ENCODE measurements around the gene HTRA2. TPM values are rescaled to one million over a fixed set of nuclear protein-coding genes. Genes with fewer than 3 reads are reported as not detected.
"Not testable (repeated sequence)": the region's sequence is repeated elsewhere in the genome, so short reads cannot be mapped to it uniquely, and the experiment has no call there.

Gene HTRA2
- total RNA-seq (25.8 TPM), polyA plus RNA-seq (10 to 100 TPM; 26.6 to 34.1 (median 30.5) TPM)

DNA sequence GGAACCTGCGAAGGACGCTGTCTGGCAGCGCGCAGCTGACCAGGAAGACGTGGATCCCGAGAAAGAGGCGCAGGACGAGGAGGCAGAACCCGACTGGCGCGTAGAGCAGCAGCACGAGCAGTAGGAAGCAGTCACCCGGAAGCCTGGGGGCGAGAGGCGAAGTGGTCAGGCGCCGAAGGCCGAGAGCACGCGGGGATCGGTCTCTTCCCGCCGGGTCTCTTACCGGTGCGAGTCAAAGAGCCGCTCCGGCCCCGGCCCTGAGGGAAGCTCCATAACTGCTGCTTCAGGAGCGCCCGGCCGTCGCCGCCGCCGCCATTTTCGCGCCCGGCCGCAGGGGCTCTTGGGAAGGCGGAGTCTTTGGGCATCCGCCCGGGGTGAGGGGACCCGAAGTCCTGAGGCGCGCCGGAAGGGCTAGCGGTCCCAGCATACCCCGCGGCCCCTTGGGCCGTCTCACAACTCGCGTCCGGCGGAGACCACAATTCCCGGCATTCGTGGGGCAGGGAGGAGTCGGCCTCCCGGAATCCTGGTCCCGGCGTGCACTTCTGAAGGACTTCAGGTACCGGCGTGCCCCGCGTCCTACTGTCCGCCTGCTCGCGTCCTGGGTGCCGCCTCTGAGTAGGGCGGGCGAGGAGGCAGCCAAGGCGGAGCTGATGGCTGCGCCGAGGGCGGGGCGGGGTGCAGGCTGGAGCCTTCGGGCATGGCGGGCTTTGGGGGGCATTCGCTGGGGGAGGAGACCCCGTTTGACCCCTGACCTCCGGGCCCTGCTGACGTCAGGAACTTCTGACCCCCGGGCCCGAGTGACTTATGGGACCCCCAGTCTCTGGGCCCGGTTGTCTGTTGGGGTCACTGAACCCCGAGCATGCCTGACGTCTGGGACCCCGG, at the start of gene HTRA2, which contains the start of gene AUP1:
Gene HTRA2, plus strand, starts transcription at position 577 of the 882 bp plus-strand sequence. Its CDS starts 74 bp downstream, at position 651.
Gene AUP1, minus strand, starts transcription at position 350 of the 882 bp plus-strand sequence. Its CDS starts 77 bp downstream, at position 273.
- H3K27ac ChIP-seq (ENCODE audit: insufficient read depth, low read length, poor library complexity, severe bottlenecking): peak within 1 kb of the TSS; percentile 89
- peaks cover 27% of the 10 kb centered on the region for H3K4me1 ChIP-seq (ENCODE audit: control insufficient read depth, insufficient read depth, low read length, poor library complexity, severe bottlenecking)
- Mint-ChIP-seq H3K36me3 (peaks cover 37% of the 10 kb centered on the region), H3K27me3 (no peaks in the 10 kb centered on the region), H3K4me3 (peak within 1 kb of the TSS; percentile 87 to 96 (median 94)), H3K4me1 (peaks cover 7 to 51% (median 30%) of the 10 kb centered on the region in 4 donors), H3K9me3 (no peaks in the 10 kb centered on the region), H3K27ac (peak within 1 kb of the TSS; percentile 92 to 95 (median 94))
- peak within 1 kb of the TSS; percentile 75 for H3K4me3 ChIP-seq (ENCODE audit: low read depth, low read length)
- peak; percentile 78 to 98 (median 88) for DNase-seq
- ATAC-seq (ENCODE audit: low read depth in 2 of 2): peak; percentile 91 to 92
- H3K9me3 ChIP-seq (ENCODE audit: control insufficient read depth in 2 of 2, low read length in 2 of 2): no peaks in the 10 kb centered on the region
- peaks cover 23% of the 10 kb centered on the region for H3K36me3 ChIP-seq (ENCODE audit: control insufficient read depth, insufficient read depth, low read length)
- no peaks in the 10 kb centered on the region for H3K27me3 ChIP-seq (ENCODE audit: control insufficient read depth, insufficient read depth, low read length)

DNA sequence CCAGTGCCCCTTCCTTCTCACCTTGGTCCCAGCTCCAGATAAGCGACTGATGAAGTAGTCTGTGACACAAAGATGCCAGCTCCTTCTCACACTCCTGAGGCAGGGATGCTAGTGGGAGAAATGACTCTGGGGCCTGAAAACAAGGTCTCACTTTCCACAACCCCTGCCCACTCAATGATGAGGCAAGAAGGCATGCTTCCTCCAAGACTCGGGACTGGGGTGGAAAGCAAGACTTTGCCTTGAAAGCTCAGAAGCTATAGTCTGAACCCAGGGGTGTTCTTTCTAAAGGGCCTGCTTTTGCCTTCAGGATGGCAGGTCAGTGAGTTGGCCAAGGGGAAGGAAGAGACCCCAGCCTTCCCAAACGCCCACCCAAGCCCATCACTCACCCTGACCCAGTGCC, 48.3 kb upstream of the HTRA2 start:
- Mint-ChIP-seq H3K27ac (no peak overlapping the region), H3K36me3 (peaks cover 18% of the 10 kb centered on the region), H3K9me3 (no peaks in the 10 kb centered on the region), H3K27me3 (no peaks in the 10 kb centered on the region), H3K4me1 (peaks cover 0 to 53% (median 25%) of the 10 kb centered on the region in 4 donors), H3K4me3 (peak overlapping the region; percentile 15 to 100 (median 98))
- no peaks in the 10 kb centered on the region for H3K9me3 ChIP-seq (ENCODE audit: control insufficient read depth in 2 of 2, low read length in 2 of 2)
- peak overlapping the region; percentile 44 for H3K4me3 ChIP-seq (ENCODE audit: low read depth, low read length)
- ATAC-seq (ENCODE audit: low read depth in 2 of 2) (no peak), DNase-seq (no peak)
- H3K36me3 ChIP-seq (ENCODE audit: control insufficient read depth, insufficient read depth, low read length): peaks cover 21% of the 10 kb centered on the region
- H3K27me3 ChIP-seq (ENCODE audit: control insufficient read depth, insufficient read depth, low read length): no peaks in the 10 kb centered on the region
- peak overlapping the region; percentile 91 for H3K27ac ChIP-seq (ENCODE audit: insufficient read depth, low read length, poor library complexity, severe bottlenecking)
- peaks cover 22% of the 10 kb centered on the region for H3K4me1 ChIP-seq (ENCODE audit: control insufficient read depth, insufficient read depth, low read length, poor library complexity, severe bottlenecking)

DNA sequence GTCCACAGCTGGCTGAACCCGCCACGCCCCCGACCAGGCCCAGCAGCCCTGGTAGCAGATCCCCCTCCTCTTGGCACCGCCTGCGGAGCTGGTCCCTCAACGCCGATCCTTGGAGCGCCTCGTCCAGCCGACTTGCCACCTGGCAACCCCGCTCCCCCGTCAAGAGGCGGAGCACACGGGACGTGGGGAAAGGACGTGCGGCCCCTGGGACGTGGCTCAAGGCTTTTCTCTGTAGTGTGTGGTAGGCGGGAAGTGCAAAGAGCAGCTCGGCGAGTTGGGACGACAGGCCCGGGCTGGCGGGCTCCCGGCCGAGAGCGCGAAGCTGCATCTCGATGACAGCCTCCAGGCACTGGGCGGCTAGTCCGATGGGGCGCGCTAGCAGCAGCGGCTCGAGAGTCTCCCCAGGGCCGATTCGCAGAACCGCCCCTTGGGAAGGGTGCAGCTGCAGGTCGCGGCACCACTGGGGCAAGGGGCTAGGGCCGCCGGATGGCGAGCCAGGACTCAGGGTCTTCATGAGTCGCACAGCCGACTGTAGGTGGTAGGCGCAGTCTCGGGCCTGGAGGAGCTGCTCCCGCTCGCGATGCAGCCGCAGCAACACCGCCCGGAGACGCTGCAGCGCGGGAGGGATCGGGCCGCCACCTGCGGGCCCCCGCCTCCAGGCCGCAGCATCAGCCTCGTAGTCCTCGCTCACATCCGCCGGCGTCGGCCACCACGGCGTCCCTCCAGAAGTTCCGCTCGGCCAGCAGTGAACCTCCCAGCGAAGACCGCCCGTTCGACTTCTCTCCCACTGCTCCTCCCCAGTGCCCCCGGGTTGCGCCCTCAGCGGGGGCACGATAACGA, 47.6 kb upstream of the HTRA2 start:
- DNase-seq (peak; percentile 26 to 72 (median 43)), ATAC-seq (ENCODE audit: low read depth in 2 of 2) (peak; percentile 27 to 35)
- Mint-ChIP-seq H3K36me3 (peaks cover 23% of the 10 kb centered on the region), H3K9me3 (no peaks in the 10 kb centered on the region), H3K4me1 (peaks cover 0 to 53% (median 27%) of the 10 kb centered on the region in 4 donors), H3K4me3 (peak overlapping the region; percentile 98 to 100 (median 100)), H3K27me3 (no peaks in the 10 kb centered on the region), H3K27ac (peak overlapping the region; percentile 90 to 100 (median 99))
- peak overlapping the region; percentile 94 for H3K4me3 ChIP-seq (ENCODE audit: low read depth, low read length)
- no peaks in the 10 kb centered on the region for H3K9me3 ChIP-seq (ENCODE audit: control insufficient read depth in 2 of 2, low read length in 2 of 2)
- peaks cover 22% of the 10 kb centered on the region for H3K4me1 ChIP-seq (ENCODE audit: control insufficient read depth, insufficient read depth, low read length, poor library complexity, severe bottlenecking)
- H3K36me3 ChIP-seq (ENCODE audit: control insufficient read depth, insufficient read depth, low read length): peaks cover 24% of the 10 kb centered on the region
- H3K27me3 ChIP-seq (ENCODE audit: control insufficient read depth, insufficient read depth, low read length): no peaks in the 10 kb centered on the region
- peak overlapping the region; percentile 91 for H3K27ac ChIP-seq (ENCODE audit: insufficient read depth, low read length, poor library complexity, severe bottlenecking)

DNA sequence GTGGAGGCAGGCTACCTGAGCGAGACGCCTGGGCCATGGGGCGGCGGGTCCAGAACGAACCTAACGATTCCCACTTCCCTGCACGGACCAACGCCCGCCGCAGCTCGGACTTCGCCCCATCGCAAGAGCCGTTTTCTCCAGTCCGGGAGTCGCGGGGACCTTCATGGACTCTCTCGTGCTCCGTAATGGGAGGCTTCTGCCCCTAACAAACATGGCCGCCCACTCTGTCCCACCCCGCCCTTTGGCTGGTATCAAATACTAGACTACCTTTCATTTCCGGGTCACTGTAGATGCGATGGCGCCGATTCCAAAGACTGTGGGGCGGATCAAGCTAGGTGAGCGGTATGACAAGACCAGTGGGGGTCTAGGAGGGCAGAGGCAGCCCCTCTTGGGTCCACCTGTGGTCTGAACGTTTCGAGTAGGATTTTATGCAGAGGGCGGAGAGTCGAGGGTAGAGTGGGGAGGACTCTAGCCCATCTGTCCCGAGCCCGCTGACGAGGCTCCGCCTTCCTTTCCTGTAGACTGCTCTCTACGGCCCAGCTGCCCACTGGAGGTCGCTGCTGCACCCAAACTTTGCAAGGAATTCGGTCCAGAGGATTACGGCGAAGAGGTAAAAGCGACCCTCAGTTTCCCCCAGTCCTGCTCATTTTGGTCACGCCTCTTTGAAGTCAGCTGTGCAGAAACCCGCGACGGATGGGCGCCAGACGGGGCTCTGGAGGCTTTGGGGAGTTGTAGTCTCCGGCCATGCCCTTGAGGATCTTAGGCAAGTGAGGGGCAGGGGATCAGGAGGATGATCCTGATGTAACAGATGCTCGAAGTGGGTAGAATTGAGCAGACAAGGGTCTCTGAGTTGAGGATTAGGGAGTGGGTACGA, 46.7 kb upstream of the HTRA2 start, which contains the start of the genes CCDC142 and TTC31:
Gene CCDC142, minus strand, starts transcription at position 198 of the 874 bp plus-strand sequence. Its CDS starts 161 bp downstream, at position 37.
Gene TTC31, plus strand, starts transcription at position 281 of the 874 bp plus-strand sequence. Its CDS starts 15 bp downstream, at position 296.
- H3K4me3 Mint-ChIP-seq: peak within 1 kb of the TSS; percentile 98 to 100 (median 100)
- DNase-seq (peak; percentile 89 to 96 (median 96)), ATAC-seq (ENCODE audit: low read depth in 2 of 2) (peak; percentile 92 to 94)
- peaks cover 18% of the 10 kb centered on the region for H3K36me3 Mint-ChIP-seq
- Histone ChIP-seq H3K4me3 (ENCODE audit: low read depth, low read length) (peak within 1 kb of the TSS; percentile 94), H3K27me3 (ENCODE audit: control insufficient read depth, insufficient read depth, low read length) (no peaks in the 10 kb centered on the region), H3K9me3 (ENCODE audit: control insufficient read depth in 2 of 2, low read length in 2 of 2) (no peaks in the 10 kb centered on the region), H3K27ac (ENCODE audit: insufficient read depth, low read length, poor library complexity, severe bottlenecking) (peak within 1 kb of the TSS; percentile 91), H3K4me1 (ENCODE audit: control insufficient read depth, insufficient read depth, low read length, poor library complexity, severe bottlenecking) (peaks cover 22% of the 10 kb centered on the region), H3K36me3 (ENCODE audit: control insufficient read depth, insufficient read depth, low read length) (peaks cover 21% of the 10 kb centered on the region)
- no peaks in the 10 kb centered on the region for H3K9me3 Mint-ChIP-seq
- peaks cover 0 to 53% (median 25%) of the 10 kb centered on the region in 4 donors for H3K4me1 Mint-ChIP-seq
- no peaks in the 10 kb centered on the region for H3K27me3 Mint-ChIP-seq
- H3K27ac Mint-ChIP-seq: peak within 1 kb of the TSS; percentile 90 to 100 (median 99)

DNA sequence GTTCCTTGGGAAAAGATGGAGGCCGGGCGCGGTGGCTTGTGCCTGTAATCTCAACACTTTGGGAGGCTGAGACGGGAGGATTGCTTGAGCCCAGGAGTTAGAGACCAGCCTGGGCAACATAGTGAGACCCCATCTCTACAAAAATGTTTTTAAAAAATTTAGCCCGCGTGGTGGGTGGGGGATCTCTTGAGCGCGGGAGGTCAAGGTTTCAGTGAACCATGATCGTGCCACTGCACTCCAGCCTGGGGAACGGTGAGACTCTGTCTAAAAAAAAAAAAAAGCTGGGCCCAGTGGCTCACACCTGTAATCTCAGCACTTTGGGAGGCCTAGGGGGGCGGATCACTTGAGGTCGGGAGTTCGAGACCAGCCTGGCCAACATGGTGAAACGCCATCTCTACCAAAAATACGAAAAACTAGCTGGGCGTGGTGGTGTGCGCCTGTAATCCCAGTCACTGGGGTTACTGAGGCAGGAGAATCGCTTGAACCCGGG, 46.0 kb upstream of the HTRA2 start:
- H3K27me3 Mint-ChIP-seq; H3K27me3 ChIP-seq (ENCODE audit: control insufficient read depth, insufficient read depth, low read length); H3K9me3 ChIP-seq (ENCODE audit: control insufficient read depth in 2 of 2, low read length in 2 of 2); DNase-seq; ATAC-seq (ENCODE audit: low read depth in 2 of 2); H3K9me3 Mint-ChIP-seq: not testable (repeated sequence)
- Mint-ChIP-seq H3K36me3 (peaks cover 18% of the 10 kb centered on the region), H3K4me3 (peak overlapping the region; percentile 98 to 100 (median 100)), H3K4me1 (peaks cover 0 to 53% (median 25%) of the 10 kb centered on the region in 4 donors), H3K27ac (peak overlapping the region; percentile 90 to 100 (median 99))
- H3K27ac ChIP-seq (ENCODE audit: insufficient read depth, low read length, poor library complexity, severe bottlenecking): peak overlapping the region; percentile 91
- H3K4me1 ChIP-seq (ENCODE audit: control insufficient read depth, insufficient read depth, low read length, poor library complexity, severe bottlenecking): peaks cover 22% of the 10 kb centered on the region
- H3K4me3 ChIP-seq (ENCODE audit: low read depth, low read length): peak overlapping the region; percentile 94
- peaks cover 26% of the 10 kb centered on the region for H3K36me3 ChIP-seq (ENCODE audit: control insufficient read depth, insufficient read depth, low read length)

DNA sequence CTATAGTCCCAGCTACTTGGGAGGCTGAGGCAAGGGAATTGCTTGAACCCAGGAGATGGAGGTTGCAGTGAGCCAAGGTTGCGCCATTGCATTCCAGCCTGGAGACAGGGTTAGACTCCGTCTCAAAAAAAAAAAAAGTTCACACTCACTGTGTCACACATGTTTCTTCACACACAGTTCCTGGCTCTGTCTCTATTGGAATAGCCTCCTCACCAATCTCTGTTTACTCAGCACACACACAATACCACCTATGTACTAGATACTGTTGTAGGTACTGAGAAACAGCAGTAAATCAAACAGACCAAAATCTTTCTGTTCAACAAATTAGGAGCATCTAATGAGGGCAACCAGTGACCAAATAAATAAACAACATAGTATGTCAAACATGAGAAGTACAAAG, 43.6 kb upstream of the HTRA2 start:
- H3K27ac ChIP-seq (ENCODE audit: insufficient read depth, low read length, poor library complexity, severe bottlenecking): no peak overlapping the region
- Mint-ChIP-seq H3K4me1 (peaks cover 0 to 37% (median 19%) of the 10 kb centered on the region in 4 donors), H3K4me3 (peak overlapping the region in 1 of 4 donors; percentile 61), H3K9me3 (peaks cover 0 to 2% (median 0%) of the 10 kb centered on the region in 7 donors), H3K27me3 (no peaks in the 10 kb centered on the region), H3K36me3 (peaks cover 30% of the 10 kb centered on the region), H3K27ac (no peak overlapping the region)
- H3K27me3 ChIP-seq (ENCODE audit: control insufficient read depth, insufficient read depth, low read length): no peaks in the 10 kb centered on the region
- peaks cover 36% of the 10 kb centered on the region for H3K36me3 ChIP-seq (ENCODE audit: control insufficient read depth, insufficient read depth, low read length)
- DNase-seq (no peak), ATAC-seq (ENCODE audit: low read depth in 2 of 2) (no peak)
- no peak overlapping the region for H3K4me3 ChIP-seq (ENCODE audit: low read depth, low read length)
- H3K9me3 ChIP-seq (ENCODE audit: control insufficient read depth in 2 of 2, low read length in 2 of 2): no peaks in the 10 kb centered on the region
- peaks cover 15% of the 10 kb centered on the region for H3K4me1 ChIP-seq (ENCODE audit: control insufficient read depth, insufficient read depth, low read length, poor library complexity, severe bottlenecking)

All from CD4-positive, CD25-positive, alpha-beta regulatory T cell (primary cell).